ENCODE measurements around the gene DPP9.
"Not testable (repeated sequence)": the region's sequence is repeated elsewhere in the genome, so short reads cannot be mapped to it uniquely, and the experiment has no call there.

DPP9 gene

GRCh38 chr19:4684312-4685095 lies 39.1 kb downstream of the DPP9 start:
- DNase-seq = no peak

DNA sequence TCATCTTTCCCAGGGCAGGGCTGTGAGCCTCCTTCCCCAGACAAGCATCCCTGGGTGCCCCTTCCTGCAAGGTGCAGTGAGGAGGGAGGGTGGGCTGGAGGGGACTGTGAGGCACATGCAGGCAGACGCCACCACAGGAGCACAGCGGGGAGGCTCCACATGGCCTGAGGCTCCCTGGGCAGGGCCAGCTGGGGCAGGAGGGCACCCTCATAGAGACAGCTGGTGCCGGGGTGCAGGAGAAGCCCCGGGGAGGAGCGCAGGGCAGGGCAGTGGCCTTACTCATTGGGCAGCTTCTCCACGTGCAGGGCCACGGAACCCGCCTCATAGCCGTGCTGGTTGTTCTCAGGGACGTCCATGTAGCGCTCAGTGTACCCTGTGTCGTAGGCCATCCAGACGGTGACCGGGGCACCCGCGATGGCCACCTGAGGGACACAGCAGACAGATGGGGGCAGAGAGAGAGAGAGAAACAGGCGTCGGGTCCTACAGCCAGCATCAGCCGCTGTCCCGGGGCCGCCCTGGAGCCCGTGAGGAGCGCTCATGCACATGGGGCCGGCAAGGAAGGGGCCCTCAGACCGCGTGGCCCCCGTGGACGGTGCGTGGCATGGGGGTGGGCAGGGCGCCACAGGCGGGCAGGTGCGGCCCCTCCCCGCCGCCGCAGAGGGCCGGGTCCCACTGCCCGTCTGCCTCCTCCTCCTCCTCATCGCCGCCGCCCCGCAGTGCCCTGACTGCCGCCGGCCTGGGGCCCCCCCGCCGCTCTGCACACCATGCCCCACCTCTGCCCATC lies 41.0 kb downstream of the DPP9 start:
- DNase-seq = no peak

DNA sequence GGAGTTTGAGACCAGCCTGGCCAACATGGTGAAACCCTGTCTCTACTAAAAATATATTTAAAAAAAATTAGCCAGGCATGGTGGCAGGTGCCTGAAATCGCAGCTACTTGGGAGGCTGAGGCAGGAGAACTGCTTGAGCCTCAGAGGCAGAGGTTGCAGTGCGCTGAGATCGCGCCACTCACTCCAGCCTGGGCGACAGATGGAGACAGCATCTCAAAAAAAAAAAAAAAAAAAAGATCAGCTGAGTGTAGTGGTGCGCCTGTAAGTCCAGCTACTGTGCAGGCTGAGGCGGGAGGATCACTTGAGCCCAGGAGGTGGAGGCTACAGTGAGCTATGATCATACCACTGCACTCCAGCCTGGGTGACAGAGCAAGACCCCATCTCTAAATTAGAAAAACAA lies 43.6 kb downstream of the DPP9 start:
- not testable (repeated sequence) for DNase-seq

- DNase-seq = no peak
These were observed 44.5 kb downstream of the DPP9 start for GRCh38 chr19:4678881-4679790.

DNA sequence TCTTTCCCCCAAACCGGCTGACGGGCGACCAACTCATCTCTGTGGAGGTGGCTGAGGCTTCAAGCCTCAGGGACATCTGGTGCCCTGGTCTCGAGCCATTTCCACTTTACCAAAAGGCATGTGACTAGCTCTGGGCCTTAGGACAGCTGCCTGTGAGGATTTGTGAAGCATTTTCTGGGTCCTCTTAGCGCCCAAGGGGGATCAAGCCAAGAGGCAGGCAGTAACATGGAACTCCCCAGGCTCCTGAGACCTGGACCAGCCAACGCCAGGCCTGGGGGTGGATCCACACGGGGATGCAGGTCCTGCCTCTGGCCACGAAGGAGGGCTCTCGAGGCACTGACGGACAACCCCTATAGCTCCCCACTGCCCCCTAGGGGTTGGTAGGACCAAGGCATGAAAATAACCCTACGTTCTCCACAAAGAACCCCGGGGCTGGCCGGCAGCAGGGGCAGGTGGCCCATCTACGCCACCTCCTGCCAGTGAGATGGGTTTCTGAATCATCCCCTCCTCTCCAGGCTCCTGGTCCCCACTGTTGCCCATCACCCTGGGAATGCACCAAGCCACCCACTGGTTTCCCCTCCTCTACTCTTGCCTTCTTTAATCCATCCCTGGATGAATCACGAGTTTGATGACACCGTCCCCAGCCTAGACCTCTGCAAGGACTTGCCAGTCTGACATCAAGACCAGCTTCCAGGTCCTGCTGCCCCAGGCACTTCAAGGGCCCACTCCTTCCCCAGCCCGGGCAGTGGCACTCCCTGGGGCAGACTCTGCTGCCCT lies 46.5 kb downstream of the DPP9 start:
- no peak for DNase-seq

- DNase-seq = no peak
These were observed 48.3 kb downstream of the DPP9 start for GRCh38 chr19:4675346-4675745.

DNA sequence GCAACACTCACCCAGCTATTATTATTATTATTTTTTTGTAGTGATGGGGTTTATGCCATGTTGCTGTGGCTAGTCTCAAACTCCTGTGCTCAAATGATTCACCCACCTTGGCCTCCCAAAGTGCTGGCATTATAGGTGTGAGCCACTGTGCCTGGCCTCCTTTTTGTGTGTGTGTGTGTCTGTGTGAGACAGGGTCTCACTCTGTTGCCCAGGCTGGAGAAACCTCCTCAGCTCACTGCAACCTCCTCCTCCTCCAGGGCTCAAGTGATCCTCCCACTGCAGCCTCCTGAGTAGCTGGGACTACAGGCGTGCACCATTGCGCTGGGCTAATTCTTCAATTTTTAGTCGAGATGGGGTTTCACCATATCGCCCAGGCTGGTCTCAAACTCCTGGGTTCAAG lies 49.9 kb downstream of the DPP9 start:
- no peak for DNase-seq

- DNase-seq = no peak
These were observed 50.4 kb downstream of the DPP9 start for GRCh38 chr19:4673216-4673615.

GRCh38 chr19:4671185-4671851 lies 52.3 kb downstream of the DPP9 start:
- no peak for DNase-seq

DNA sequence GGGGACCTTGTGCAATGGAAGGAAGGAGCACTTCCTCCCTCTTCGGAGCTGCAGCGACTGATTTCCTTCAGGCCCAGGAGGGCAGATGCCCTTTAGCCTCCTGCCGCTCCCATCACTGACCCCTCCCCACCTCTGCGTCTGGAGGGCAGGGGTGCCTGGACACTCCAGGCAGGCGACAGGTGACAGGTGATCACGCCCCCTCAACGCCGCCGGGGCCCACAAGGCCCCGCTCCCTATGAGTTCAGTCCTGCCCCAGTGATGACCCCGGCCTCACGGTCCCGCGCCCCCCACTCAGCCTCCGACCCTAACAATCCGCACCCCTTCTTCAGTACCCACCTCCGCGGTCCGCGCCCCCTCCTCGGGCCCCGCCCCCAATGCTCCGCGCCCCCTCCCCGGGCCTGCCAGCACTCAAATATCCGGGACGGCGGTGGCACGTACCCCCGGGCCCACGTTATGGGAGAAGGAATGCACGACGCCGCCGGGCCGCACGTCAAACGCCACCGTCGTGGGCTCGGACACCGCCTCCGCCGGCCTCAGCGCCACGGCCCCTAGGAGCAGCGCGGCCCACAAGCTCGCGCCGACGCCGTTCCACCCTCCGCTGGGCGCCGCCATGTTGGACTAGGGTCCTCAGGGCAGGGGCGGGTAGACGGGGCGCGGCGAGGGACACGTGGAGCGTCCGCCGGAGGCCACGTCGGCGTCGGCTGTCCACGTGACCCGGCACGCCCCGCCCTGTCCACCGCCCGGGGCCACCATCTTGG lies 53.7 kb downstream of the DPP9 start, which contains the start of gene MYDGF:
Gene MYDGF (minus strand): TSS at position 620 of the 758 bp plus-strand sequence. CDS start 8 bp downstream, at position 612.
- peak; percentile 65 for DNase-seq

GRCh38 chr19:4664642-4665041 lies 59.0 kb downstream of the DPP9 start:
- no peak for DNase-seq

DNA sequence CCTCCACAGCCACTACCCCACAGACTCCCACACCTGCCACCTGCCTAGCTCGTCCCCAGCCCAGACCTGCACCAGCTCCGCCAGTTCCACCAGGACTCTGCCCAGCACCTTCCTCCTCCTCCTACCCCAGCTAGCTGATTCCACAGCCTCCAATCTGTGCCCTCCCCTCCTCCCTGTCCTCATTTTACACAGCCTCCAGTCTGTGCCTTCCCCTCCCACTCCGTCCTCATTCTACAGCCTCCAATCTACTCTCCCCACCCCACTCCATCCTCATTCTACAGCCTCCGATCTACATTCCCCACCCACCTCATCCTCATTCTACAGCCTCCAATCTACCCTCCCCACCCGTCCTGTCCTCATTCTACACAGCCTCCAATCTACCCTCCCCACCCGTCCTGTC lies 60.8 kb downstream of the DPP9 start:
- DNase-seq = no peak

GRCh38 chr19:4662020-4662695 lies 61.5 kb downstream of the DPP9 start:
- no peak for DNase-seq

GRCh38 chr19:4660993-4661392 lies 62.6 kb downstream of the DPP9 start:
- DNase-seq = no peak

- no peak for DNase-seq
These were observed 63.4 kb downstream of the DPP9 start for GRCh38 chr19:4660181-4660791.

- DNase-seq = no peak
These were observed 65.8 kb downstream of the DPP9 start for GRCh38 chr19:4657835-4658234.

DNA sequence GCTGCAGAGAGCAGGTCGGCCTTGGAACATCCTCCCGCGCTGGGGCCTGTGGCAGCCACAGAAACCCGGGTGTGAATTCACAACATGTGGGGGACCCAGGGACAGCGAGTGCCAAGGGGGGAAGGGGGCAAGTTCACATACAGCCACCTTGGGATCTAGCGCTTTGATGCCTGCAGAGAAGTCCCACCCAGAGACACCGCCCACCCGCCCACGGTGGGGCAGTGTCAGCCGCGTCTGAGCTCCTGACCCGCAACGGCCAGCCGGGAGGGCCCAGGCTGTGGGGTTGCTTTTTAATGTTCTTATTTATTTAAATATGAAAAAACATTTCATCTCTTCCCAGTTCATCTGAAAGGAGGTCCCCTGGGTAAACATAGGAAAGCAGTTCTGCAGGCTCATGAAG lies 66.4 kb downstream of the DPP9 start:
- DNase-seq = no peak

DNA sequence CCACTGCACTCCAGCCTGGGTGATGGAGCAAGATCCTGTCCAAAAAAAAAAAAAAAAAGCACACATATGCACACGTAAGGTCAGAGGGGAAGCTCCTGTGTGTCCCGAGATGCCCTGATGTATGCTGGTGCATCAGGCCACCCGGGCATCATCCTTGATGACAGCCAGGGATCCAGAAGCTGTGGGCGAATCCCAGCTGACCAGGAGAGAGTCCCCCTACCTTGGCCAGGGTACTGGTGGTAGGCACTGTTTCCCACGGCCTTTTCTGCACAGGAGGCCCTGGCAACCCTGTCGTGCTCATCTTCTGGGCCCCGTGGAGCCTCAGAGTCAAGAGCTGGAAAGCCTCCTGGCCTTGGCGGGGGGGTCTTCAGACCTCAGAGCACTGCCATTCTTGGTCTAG lies 67.5 kb downstream of the DPP9 start:
- DNase-seq = no peak

DNA sequence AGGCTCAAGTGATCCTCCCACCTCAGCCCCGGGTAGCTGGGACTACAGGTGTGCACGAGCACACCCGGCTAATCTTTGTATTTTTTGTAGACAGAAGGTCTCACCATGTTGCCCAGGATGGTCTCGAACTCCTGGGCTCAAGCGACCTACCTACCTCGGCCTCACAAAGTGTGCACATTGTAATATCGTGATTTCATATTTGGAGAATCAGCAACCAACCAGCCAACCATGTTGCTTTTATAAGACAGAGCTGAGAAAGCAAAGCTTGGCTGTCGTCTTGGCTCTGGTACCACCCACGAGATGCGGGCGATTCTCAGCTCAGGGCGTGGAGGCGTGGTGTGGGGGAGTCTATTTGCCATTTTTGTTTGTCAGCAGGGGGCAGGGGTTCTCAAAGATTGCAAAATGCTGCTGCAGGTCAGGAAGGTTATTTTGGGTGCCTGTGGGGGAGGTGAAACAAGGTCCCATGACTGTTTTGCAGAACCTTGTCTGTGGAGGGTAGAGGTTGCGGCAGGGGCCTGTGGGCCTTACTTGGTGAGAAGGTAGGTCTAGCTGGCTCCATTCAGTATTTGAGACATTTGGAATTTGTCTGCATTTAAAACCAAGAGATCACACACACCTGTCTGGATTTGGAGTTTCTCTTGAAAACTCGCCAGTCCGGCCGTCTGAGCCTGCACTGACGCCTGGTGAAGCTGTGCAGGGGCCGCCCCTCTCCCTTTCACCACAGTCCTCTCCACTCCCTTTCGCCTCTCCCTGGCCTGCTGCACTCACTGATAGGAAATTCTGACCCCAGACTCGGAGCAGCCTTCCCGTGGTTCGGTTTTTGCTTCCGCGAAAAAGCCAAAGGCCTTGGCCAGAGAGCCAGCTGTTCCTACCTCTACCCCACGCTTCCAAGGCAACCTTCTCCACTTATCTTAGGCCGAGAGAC lies 68.9 kb downstream of the DPP9 start:
- DNase-seq = no peak

Data from NCI-H2107 (cell line).